Neuronal stem cell (in vitro differentiated cells): ENCODE data around the gene ZNRF4.
A peak's percentile ranks its signal among the peaks of the same experiment; 100 is the strongest.

Experiments
- DNase-seq: peaks from one replicate; pipeline ENCODE4 v3.0.0-alpha.2; 2013; ENCODE audit warnings: low spot score
- H2AFZ ChIP-seq: one replicate; pipeline ENCODE4 v1.6.1; 2013; ENCODE audit warnings: mild to moderate bottlenecking, low read length, inconsistent platforms
- H2AK5ac ChIP-seq: 2 replicates; pipeline ENCODE4 v1.6.1; 2013; ENCODE audit warnings: low read depth, mild to moderate bottlenecking, inconsistent platforms, low read length, moderate library complexity, mixed read lengths
- H2BK120ac ChIP-seq: 2 replicates; pipeline ENCODE4 v1.6.1; 2013; ENCODE audit warnings: low read depth, mild to moderate bottlenecking, inconsistent platforms, low read length, moderate library complexity, mixed read lengths
- H2BK12ac ChIP-seq: one replicate; pipeline ENCODE4 v1.6.1; 2013; ENCODE audit warnings: low read length, inconsistent platforms
- H2BK15ac ChIP-seq: 2 replicates; pipeline ENCODE4 v1.6.1; 2013; ENCODE audit warnings: mild to moderate bottlenecking, low read length, inconsistent platforms, mixed read lengths
- H2BK5ac ChIP-seq: one replicate; pipeline ENCODE4 v1.6.1; 2013; ENCODE audit warnings: inconsistent platforms, mild to moderate bottlenecking, low read length, moderate library complexity
- H3K14ac ChIP-seq: one replicate; pipeline ENCODE4 v1.6.1; 2013; ENCODE audit warnings: low read length, inconsistent platforms
- H3K18ac ChIP-seq: 2 replicates; pipeline ENCODE4 v1.6.1; 2013; ENCODE audit warnings: low read length, inconsistent platforms
- H3K23ac ChIP-seq: 2 replicates; pipeline ENCODE4 v1.6.1; 2013; ENCODE audit warnings: low read depth, mild to moderate bottlenecking, mixed read lengths, low read length, inconsistent platforms; ENCODE audit not compliant: poor library complexity
- H3K27ac ChIP-seq: replicated peaks from 3 replicates; pipeline ENCODE4 v1.5.1; 2013; ENCODE audit warnings: low read length, inconsistent platforms
- H3K27me3 ChIP-seq, 3 experiments: 2 replicates each; pipeline ENCODE4 v1.6.1; 2013; ENCODE audit warnings: low read length in 3 of 3, mild to moderate bottlenecking in 2 of 3, inconsistent platforms in 1 of 3, low read depth in 1 of 3, mixed read lengths in 1 of 3, moderate library complexity in 1 of 3; ENCODE audit not compliant: control insufficient read depth in 3 of 3, insufficient read depth in 3 of 3
- H3K36me3 ChIP-seq, 2 donors: replicated peaks in 1 of 2; 2 replicates each; pipeline ENCODE4 v1.6.1; 2013; ENCODE audit warnings: low read length in 2 of 2; ENCODE audit not compliant: control insufficient read depth in 2 of 2, insufficient read depth in 2 of 2
- H3K4ac ChIP-seq: 2 replicates; pipeline ENCODE4 v1.6.1; 2013; ENCODE audit warnings: inconsistent platforms, mild to moderate bottlenecking, low read length, moderate library complexity
- H3K4me1 ChIP-seq, 2 donors: 1 replicate in 1 of 2; 2 replicates in 1 of 2; pipeline ENCODE4 v1.6.1; 2013; ENCODE audit warnings: low read length in 2 of 2, low read depth in 1 of 2; ENCODE audit not compliant: control insufficient read depth in 2 of 2, insufficient read depth in 1 of 2
- H3K4me2 ChIP-seq: one replicate; pipeline ENCODE4 v1.6.1; 2013; ENCODE audit warnings: mild to moderate bottlenecking, low read length, inconsistent platforms; ENCODE audit not compliant: insufficient read depth, poor library complexity, severe bottlenecking
- H3K4me3 ChIP-seq, 2 donors: 2 replicates each; pipeline ENCODE4 v1.5.1; 2013; ENCODE audit warnings: low read length in 2 of 2, mild to moderate bottlenecking in 2 of 2, inconsistent platforms in 1 of 2, moderate library complexity in 1 of 2
- H3K79me1 ChIP-seq: one replicate; pipeline ENCODE4 v1.6.1; 2013; ENCODE audit warnings: low read depth, mild to moderate bottlenecking, inconsistent platforms, low read length, moderate library complexity
- H3K9ac ChIP-seq: one replicate; pipeline ENCODE4 v1.6.1; 2013; ENCODE audit warnings: mild to moderate bottlenecking, low read depth, low read length, inconsistent platforms; ENCODE audit not compliant: poor library complexity
- H3K9me3 ChIP-seq, 2 donors: replicated peaks in 1 of 2; 2 replicates each; pipeline versions ENCODE3 to v1.6.1; 2013; ENCODE audit warnings: low read length in 2 of 2, mild to moderate bottlenecking in 2 of 2, inconsistent platforms in 1 of 2, low read depth in 1 of 2, mixed read lengths in 1 of 2, moderate library complexity in 1 of 2; ENCODE audit not compliant: control insufficient read depth in 2 of 2, insufficient read depth in 1 of 2
- H4K8ac ChIP-seq: one replicate; pipeline ENCODE4 v1.6.1; 2013; ENCODE audit warnings: low read depth, mild to moderate bottlenecking, inconsistent platforms, low read length, moderate library complexity
- H4K91ac ChIP-seq: one replicate; pipeline ENCODE4 v1.6.1; 2013; ENCODE audit warnings: low read length, low read depth, mild to moderate bottlenecking, inconsistent platforms; ENCODE audit not compliant: poor library complexity
- whole genome bisulfite sequencing, 2 donors: extraction: QIAGEN DNeasy Blood & Tissue Kit; methylation state at CpG; one replicate each; pipeline ENCODE4 v1.1.7; 2013; ENCODE audit warnings: missing lambda C conversion rate in 2 of 2, mixed read lengths in 1 of 2; ENCODE audit not compliant: insufficient read length in 2 of 2, insufficient replicate concordance in 1 of 2; ENCODE audit errors: extremely low coverage in 2 of 2; 5-methylcytosine and 5-hydroxymethylcytosine counted together

The ZNRF4 gene

DNA sequence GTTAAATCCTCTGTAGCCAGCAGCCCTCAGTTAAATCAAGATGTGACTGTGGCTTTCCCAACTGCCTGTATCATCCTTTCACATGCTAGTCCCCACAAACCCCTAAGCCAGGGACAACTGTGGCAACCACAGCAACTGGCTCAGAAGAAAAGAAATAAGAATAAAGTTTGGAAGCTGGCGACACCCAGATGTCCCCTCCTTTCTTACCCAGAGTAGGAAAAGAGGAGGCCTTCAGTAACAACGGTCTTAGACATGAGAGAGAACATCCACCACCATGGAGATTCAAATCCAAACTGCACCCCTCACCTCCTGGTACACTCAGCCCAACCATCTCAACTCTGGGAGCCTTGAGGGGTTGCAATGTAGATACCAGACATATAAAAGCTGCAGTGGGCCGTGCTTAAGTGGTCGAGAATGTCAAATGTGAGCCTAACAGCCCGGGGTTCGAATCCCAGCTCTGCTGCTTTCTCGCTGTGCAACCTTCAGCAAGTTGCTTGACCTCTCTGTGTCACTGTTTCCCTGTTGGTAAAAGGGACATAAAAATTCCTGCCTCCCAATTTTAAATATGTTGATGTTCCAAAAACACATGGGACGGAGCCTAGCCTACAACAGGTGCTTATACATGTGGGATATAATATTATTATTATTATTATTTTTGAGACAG, 23.8 kb downstream of the ZNRF4 start:
- no CpG with 5 or more reads among the region's 8 CpGs for WGBS, 2 donors
- Histone ChIP-seq H3K14ac (no peak overlapping the region), H2BK15ac (no peak overlapping the region), H2AK5ac (no peak overlapping the region), H3K27me3 (peaks cover 0 to 4% (median 0%) of the 10 kb centered on the region in 3 experiments), H3K4me1 (peaks cover 4 to 5% of the 10 kb centered on the region in 2 donors), H2AFZ (no peak overlapping the region), H2BK12ac (no peak overlapping the region), H3K9ac (no peak overlapping the region), H3K4me3 (no peak overlapping the region), H3K23ac (no peak overlapping the region), H4K91ac (no peak overlapping the region), H3K18ac (no peak overlapping the region), H3K4me2 (no peak overlapping the region), H3K79me1 (no peaks in the 10 kb centered on the region), H4K8ac (no peak overlapping the region), H3K9me3 (peaks cover 3 to 15% of the 10 kb centered on the region in 2 donors), H2BK5ac (no peak overlapping the region), H3K36me3 (no peaks in the 10 kb centered on the region), H3K4ac (no peak overlapping the region), H3K27ac (no peak overlapping the region), H2BK120ac (no peak overlapping the region)
- no peak for DNase-seq

DNA sequence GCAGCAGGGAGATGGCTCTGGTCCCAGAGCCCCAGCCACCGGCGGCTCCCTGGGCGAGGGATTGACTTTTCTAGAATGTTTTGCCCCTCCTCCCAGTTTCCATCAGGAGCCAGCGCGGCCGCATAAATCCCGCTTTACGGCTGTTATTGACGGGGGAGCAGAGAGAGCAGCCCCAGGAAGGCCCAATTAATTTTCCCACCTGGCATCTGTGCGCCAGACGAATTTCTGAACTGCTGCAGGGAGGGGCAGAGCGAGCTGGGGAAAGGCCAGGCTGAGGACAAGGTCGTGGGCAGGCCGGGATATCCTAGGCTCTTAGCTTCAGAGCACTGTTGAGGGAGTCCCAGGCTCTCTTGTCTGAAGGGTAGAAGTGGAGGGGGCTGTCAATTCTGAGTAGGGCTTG, 24.7 kb downstream of the ZNRF4 start:
- peaks cover 3 to 15% of the 10 kb centered on the region in 2 donors for H3K9me3 ChIP-seq
- no peak overlapping the region for H3K14ac ChIP-seq
- peak overlapping the region; percentile 15 for H3K18ac ChIP-seq
- peaks cover 12 to 13% of the 10 kb centered on the region in 2 donors for H3K4me1 ChIP-seq
- H2AK5ac ChIP-seq: peak overlapping the region; percentile 84
- H3K36me3 ChIP-seq: no peaks in the 10 kb centered on the region
- no peak overlapping the region for H3K23ac ChIP-seq
- DNase-seq: no peak
- H3K4ac ChIP-seq: no peak overlapping the region
- no peak overlapping the region for H4K8ac ChIP-seq
- H2BK5ac ChIP-seq: no peak overlapping the region
- H2AFZ ChIP-seq: no peak overlapping the region
- H3K9ac ChIP-seq: no peak overlapping the region
- no peak overlapping the region for H2BK12ac ChIP-seq
- no peak overlapping the region for H4K91ac ChIP-seq
- no peak overlapping the region for H3K27ac ChIP-seq
- H2BK120ac ChIP-seq: peak overlapping the region; percentile 40
- H3K79me1 ChIP-seq: no peaks in the 10 kb centered on the region
- H3K4me2 ChIP-seq: no peak overlapping the region
- H2BK15ac ChIP-seq: peak overlapping the region; percentile 11
- H3K27me3 ChIP-seq: peaks cover 0 to 4% (median 0%) of the 10 kb centered on the region in 3 experiments
- WGBS, 2 donors: no CpG with 5 or more reads among the region's 14 CpGs
- H3K4me3 ChIP-seq: no peak overlapping the region

DNA sequence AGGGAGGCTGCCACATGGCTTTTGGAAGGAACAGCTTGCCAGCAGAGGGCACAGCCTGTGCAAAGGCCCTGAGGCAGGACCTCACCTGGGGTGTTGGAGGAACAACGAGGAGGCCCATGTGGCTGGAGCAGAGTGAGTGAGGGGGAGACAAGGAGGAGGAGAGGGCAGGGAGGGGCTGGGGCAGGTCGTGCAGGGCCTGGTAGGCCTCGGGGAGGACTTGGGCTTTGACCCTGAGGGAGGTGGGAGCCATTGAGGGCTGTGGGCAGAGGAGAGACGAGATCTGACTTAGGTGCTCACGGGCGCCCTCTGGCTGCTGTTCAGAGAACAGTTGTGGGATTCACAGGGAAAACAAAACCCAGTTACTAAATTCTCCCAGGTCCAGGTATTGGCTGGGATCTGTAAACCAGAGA, 25.2 kb downstream of the ZNRF4 start:
- H2BK120ac ChIP-seq: peak overlapping the region; percentile 40
- no peak for DNase-seq

DNA sequence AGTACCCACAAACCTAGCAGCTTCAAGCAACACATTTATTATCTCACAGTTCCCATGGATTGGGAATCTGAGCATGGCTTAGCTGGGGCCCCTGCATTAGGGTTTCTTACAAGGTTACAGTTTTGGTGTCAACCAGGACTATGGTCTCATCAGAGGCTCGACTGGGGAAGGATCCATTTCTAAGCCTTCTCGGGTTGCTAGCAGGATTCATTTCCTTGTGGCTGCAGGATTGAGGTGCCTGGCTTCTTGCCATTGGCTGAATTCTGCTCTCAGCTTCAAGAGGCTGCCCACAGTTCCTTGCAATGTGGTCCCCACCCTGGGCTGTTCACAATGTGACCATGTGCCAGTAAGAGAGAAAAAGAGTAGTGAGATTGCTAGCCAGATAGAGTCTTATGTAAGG, 26.7 kb downstream of the ZNRF4 start:
- Histone ChIP-seq H2BK12ac (peak overlapping the region; percentile 27), H2AK5ac (no peak overlapping the region), H3K4me2 (no peak overlapping the region), H3K14ac (no peak overlapping the region), H2BK15ac (peak overlapping the region; percentile 71), H3K9me3 (peaks cover 3 to 15% of the 10 kb centered on the region in 2 donors), H3K18ac (no peak overlapping the region), H3K4ac (no peak overlapping the region), H4K91ac (no peak overlapping the region), H3K4me1 (peaks cover 12 to 13% of the 10 kb centered on the region in 2 donors), H3K27ac (no peak overlapping the region), H4K8ac (no peak overlapping the region), H3K9ac (no peak overlapping the region), H3K79me1 (no peaks in the 10 kb centered on the region), H3K36me3 (no peaks in the 10 kb centered on the region), H2BK120ac (no peak overlapping the region), H3K23ac (no peak overlapping the region), H2AFZ (no peak overlapping the region), H2BK5ac (no peak overlapping the region), H3K27me3 (peaks cover 0 to 4% (median 0%) of the 10 kb centered on the region in 3 experiments), H3K4me3 (no peak overlapping the region)
- WGBS, 2 donors: no CpG with 5 or more reads among the region's 2 CpGs
- no peak for DNase-seq

More for the DNA sequence above, 25.2 kb downstream of the ZNRF4 start:
- H2BK12ac ChIP-seq: no peak overlapping the region
- no peak overlapping the region for H4K91ac ChIP-seq
- peak overlapping the region; percentile 45 for H3K23ac ChIP-seq
- peak overlapping the region; percentile 84 for H2AK5ac ChIP-seq
- no peak overlapping the region for H3K14ac ChIP-seq
- peaks cover 3 to 15% of the 10 kb centered on the region in 2 donors for H3K9me3 ChIP-seq
- no peak overlapping the region for H2BK5ac ChIP-seq
- H2AFZ ChIP-seq: no peak overlapping the region
- no peak overlapping the region for H3K4me2 ChIP-seq
- no peak overlapping the region for H4K8ac ChIP-seq
- H3K79me1 ChIP-seq: no peaks in the 10 kb centered on the region
- H3K9ac ChIP-seq: no peak overlapping the region
- no peaks in the 10 kb centered on the region for H3K36me3 ChIP-seq
- H3K18ac ChIP-seq: peak overlapping the region; percentile 68
- H3K27ac ChIP-seq: no peak overlapping the region
- H3K4ac ChIP-seq: no peak overlapping the region
- peak overlapping the region; percentile 11 for H2BK15ac ChIP-seq
- peaks cover 12 to 13% of the 10 kb centered on the region in 2 donors for H3K4me1 ChIP-seq
- no CpG with 5 or more reads among the region's 6 CpGs for WGBS, 2 donors
- peaks cover 0 to 4% (median 0%) of the 10 kb centered on the region in 3 experiments for H3K27me3 ChIP-seq
- no peak overlapping the region for H3K4me3 ChIP-seq
